ENCODE data around the gene ADCY2. TPM values are rescaled to one million over a fixed set of nuclear protein-coding genes. Genes with fewer than 3 reads are reported as not detected.

The ADCY2 gene
- total RNA-seq, 1 experiment from 2014 or later: 0.04 TPM

DNA sequence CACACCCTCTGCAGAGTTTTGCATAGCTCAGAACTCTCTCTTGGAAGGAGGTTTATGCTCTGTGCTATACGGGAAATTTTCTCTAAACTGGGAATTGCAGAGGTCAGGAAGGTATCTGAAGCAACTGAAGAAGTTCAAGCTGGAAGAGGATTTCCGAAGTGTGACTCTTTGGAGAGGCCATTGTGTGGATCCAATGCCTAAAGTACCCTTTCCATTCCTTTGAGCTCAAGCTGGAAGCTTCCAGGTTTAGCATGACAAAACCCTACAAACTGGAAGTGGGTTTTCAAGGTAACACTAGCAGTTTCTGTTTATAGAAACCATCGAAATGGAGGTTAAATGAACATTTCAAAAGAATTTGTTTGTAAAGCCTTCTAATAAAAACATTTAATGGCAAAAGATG, 267.9 kb downstream of the ADCY2 start:
- DNase-seq (ENCODE audit: low spot score): no peak

DNA sequence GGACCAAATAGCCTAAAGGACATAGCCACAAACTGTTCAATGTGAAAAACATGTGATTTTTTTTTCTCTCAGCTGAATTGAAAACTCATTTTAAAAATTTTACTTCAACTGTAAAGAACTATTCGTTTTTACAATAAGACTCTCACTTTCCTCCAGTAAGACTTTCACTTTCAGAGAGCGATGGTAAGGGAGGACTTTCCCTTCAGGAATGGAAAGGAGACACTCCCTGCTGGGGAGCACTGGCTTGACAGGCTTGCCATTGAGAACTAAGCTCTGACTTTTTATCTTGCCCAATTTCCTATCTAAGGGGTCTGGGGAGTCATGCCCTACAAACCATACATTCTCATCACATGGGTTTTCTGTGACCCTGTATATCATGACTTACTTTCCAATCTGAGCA, 268.3 kb downstream of the ADCY2 start:
- DNase-seq (ENCODE audit: low spot score): no peak

DNA sequence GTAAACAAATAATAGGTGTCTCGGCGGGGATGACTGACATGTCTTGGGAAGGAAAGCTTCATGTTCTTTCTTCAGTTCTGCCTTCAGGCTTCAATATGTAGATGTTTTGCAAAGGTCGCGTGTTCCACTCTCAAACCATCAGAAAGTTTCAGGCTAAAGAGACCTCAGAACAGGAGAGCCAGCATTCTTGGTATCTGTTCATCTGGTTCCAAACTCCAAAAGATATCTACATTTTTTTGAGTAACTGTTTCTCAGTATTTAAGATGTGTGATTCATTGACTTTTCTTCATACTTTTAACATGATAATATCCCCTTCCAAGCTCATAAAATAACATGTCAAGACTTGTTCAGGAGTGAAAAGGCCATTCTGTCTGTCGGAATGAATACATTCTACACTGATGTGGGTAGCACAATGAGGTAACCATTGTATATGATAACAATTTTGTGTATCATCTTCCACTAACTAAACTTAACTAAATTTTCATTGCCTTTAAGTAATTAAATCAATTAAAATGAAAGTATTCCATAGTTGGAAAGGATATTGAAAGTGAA, 271.4 kb downstream of the ADCY2 start:
- no peak for DNase-seq (ENCODE audit: low spot score)

DNA sequence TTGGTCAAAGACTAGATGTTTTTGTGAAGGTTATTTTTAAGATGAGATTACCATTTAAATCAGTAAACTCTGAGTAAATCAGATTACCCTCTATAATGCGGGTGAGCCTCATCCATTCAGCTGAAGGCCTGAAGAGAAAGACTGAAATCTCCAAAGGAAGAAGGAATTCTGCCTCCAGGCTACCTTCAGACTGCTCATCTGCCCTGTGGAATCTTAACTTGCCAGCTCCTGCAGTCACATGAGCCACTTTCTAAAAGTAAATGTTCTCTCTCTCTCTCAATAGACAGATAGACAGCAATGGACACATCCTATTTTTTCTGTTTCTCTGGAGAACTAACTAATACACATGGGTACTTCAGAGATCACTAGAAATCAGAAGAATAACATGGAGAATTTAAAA, 272.2 kb downstream of the ADCY2 start:
- no peak for DNase-seq (ENCODE audit: low spot score)

DNA sequence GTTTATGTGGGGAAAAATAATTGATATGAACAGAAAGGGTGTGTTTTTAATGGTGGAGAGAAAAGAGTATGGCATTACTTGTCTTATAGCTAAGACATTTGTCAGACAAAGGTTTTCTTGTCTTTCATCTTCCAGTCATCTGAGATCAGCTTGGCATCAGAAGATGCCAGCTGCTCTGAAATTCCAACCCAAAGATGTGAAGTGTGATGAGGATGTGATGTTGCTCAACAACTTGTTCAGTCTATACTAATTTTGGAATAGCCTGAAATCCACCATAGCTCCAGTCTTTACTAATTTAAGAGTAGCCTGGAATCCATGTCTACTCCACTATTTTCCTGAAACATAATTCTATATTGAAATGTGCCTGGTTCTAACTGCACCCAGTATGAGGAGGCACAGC, 272.7 kb downstream of the ADCY2 start:
- no peak for DNase-seq (ENCODE audit: low spot score)

DNA sequence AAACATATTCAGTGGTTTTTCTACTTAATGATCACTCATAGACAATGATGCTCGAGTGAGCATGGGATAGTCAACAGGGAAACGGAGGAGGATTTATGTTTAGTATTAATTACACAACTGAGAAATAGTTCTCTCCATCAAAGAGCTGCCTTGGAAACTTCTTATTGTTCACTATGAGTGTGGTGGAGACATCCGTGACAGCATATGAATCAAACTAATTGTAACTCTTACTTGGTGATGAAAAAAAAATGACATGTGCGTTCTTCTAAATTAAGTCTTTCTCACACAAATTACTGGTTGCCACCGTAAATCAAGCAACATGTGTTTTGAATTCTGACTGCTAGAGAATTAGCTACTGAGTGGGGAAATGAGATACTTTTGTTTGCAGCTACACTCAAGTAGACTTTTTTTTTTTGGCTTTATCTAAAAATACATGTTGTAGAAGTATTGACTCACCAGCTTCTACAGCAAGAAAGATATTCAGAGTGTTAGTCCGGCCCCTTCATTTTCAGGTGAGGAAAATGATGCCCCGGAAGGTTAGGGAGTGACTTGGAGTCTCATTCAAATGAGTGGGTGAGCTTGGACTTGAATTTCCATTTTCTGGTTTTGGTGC, 275.5 kb downstream of the ADCY2 start:
- no peak for DNase-seq (ENCODE audit: low spot score)

DNA sequence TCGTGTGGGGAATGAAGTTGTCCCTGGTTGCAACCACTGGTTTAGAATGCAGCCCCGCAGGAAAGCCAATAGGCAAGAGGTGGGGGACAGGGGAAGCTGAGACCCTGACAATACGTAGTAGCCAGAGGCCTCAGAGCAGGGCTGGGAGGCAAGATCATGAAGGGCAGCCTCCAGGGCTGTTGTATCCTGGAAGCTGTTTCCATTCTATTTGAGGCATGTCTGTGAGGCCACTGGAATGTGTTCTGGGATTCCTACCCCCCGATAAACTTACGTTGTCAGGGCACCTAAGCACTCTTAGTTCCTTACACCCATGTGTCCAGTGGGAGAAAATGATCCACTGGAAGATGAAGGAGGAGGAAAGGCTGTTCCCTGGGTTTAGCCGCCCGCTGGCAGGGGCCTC, 277.7 kb downstream of the ADCY2 start:
- DNase-seq (ENCODE audit: low spot score): no peak

DNA sequence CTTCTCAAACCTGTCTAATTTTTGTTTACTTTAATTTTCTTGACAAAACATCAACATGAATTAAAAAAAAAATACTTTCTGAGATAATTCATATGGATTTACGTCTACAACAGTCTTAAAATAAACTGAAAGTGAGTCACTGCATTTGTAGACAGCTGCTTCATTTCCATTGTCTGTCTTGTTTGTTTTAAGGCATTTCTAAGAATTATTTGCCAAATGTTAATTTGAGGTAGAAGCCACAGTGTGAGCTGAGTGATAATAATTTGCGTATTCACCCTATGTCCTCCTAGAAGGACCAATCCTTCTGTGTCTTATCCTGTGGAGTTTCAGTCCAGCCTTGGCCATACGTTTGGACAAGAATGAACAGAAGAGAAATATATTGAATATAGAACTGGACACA, 280.5 kb downstream of the ADCY2 start:
- DNase-seq (ENCODE audit: low spot score): no peak

DNA sequence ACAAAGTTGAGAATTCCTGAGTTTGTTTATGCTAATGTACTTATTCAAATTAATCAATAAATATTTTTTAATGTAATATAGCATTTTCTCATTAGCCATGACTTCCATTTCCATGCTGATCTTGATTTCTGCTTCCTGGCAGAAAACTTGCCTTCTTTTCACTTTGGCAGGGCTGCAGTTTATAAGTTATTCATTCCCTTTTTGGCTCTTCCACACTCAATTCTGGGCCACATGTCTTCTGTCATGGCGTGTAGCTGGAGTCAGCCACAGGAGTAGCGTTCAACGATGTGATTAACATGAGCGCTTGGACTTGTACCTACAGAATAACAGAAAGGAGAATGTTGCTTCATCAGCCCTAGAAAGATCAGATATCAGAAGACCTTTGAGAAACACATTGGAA, 282.1 kb downstream of the ADCY2 start:
- no peak for DNase-seq (ENCODE audit: low spot score)

DNA sequence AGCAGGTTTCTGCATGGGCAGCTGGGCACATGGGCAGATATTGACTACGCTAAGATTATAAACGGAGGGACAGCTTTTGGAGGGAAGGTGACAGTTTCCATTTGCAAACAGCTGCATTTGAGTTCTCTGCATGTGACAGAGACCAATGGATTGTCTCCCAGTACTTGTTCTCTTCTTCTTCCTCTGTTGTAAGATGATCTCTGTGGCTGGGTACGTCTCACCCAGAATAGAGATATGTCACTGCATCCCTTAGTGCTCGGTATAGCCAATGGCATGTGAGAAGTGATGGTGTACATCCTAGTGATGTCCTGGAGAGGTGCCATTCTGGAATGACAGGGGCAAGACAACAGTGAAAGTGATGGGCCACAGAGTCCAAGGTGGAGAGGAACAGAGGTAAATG, 283.7 kb downstream of the ADCY2 start:
- DNase-seq (ENCODE audit: low spot score): no peak

DNA sequence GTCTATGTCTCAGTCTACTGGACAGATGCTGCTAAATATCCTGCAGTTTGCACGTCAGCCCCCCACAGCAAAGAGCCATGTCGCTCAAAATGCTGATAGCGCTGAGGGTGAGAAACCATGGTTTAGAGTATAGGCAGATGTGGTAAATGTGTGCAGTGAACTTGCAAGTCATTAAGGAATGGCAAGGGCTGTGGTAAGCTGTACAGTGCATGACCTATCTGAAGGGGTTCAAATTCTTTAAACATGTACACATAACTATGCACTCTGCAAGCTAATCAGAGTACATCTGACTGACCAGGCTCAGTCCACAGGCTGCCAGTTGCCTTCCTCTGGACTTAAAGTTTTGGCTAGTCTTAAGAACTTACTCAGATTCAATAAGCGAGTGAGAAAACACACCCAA, 284.3 kb downstream of the ADCY2 start:
- no peak for DNase-seq (ENCODE audit: low spot score)

DNA sequence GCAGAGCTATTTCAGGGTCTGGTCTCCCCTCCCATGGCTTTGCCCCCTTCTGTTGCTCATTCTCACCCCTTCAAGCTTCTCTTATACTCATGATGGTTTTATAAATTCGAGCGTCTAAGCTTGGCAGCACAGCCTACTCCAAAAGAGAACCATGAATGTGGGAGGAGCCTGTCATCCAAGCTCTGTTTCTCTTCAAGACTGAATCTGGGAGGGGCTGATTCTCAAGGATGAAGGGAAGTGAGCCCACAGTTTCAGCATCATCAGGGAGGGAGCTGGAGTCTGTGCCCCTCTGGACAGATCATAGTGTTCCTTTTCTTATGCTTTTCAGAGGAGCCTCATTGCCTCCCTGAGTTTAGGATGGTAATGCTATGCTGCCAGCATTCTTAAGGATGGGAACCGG, 286.4 kb downstream of the ADCY2 start:
- DNase-seq (ENCODE audit: low spot score): no peak

DNA sequence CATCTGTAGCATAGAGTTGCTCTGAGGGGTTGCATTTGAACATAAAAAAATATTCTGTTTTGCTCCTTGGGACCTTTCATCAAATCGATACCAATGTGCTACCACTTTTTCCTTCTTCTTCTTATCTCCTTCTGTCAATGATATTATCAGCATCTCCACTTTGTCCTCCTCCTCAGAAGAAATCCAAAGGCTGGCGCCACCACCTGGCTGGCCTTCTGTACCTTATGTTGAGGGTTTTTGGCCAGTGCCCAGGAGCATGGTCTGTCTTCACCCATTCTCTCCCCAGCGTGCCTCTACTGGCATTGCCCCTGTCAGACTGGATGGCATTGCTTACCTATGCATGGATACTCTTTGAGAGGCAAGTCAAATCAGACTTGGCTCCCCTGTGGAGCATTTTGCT, 287.8 kb downstream of the ADCY2 start:
- no peak for DNase-seq (ENCODE audit: low spot score)

DNA sequence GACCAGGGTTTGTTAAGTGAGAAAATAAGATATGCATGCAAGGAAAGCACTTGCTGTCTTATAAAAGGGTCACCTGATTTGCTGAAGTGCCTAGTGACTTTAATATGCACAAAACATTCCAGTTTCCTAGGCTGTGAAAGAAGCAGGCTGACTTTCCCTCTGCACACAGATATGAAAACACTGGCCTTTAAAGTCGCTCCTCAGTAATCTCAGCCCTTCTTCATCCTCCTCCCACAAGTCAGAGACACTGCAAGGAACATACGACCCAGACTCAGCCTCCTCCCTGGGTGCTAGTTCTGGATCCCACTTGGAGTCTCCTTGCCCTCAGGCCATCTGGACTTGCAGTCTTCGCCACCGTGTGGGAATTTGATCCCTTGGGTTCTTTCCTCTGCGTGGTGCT, 288.9 kb downstream of the ADCY2 start:
- no peak for DNase-seq (ENCODE audit: low spot score)

DNA sequence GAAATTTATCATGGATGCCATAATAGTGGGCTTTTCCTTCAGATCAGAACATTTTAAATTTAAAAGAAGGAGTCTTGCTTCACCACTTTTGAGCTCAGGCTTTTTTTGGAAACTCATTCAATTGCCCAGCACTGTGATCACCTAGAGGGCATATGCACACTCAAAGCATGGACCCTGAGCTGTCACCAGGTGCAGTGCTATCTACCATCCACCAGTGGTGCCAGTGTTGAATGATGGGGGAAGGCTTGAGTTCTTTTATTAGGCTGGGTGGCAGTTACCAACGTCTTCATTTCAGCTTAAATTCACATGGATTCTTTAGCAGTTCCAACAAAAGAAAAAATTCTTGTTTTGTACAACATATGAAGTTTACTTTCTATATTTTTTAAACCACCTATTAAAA, 290.9 kb downstream of the ADCY2 start:
- DNase-seq (ENCODE audit: low spot score): no peak

DNA sequence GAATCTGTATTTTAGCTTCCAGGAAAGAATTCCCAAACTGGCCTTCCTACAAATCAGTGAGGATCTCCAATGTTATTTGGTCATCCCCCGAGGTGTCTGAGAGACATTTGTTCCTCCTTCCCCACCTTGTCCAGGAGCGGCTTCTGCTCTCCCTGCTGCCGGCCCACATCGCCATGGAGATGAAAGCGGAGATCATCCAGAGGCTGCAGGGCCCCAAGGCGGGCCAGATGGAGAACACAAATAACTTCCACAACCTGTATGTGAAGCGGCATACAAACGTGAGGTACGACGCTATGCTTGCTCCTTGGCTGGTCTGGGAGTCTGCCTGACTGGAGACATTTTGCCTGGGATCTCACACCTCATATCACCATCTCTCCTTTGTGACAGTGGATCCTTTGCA, 294.6 kb downstream of the ADCY2 start:
- no peak for DNase-seq (ENCODE audit: low spot score)

DNA sequence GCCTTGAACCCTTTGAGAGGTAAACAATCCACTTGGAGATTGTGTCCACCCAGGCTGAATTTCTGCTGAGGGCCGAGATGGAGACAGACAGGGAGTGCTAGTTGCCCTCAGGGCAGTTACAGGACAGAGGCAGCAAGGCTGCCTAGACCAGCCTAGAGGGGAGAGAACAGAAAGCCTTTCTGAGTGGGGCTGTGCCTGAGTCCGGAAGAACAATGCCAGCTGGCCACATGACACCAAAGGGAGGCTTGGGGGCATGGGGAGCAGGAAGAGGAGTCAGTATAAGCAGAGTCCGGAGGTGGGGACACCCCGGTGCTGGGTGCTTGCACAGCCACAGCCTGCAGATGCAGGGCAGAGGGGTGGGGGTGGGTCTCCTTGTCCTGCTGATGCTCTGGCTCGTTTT, 309.3 kb downstream of the ADCY2 start:
- DNase-seq (ENCODE audit: low spot score): no peak

DNA sequence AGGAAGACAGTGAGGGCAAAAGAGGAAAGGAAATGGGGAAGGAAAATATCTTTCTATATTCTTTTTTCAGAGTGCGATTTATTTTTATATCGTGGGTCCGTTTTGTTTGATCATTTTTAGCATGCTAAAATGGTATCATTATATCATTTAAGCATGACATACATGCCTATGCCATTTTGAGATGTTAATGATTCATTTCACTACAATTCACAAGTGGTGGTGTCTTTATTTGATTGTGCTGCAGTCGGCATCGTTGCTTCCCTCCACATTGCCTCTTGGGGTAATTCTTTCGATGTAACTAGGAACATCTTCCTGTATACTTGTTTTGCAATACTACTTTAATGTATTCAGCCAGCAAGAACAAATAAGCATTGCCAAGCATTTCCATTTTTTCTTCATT, 309.8 kb downstream of the ADCY2 start:
- no peak for DNase-seq (ENCODE audit: low spot score)

DNA sequence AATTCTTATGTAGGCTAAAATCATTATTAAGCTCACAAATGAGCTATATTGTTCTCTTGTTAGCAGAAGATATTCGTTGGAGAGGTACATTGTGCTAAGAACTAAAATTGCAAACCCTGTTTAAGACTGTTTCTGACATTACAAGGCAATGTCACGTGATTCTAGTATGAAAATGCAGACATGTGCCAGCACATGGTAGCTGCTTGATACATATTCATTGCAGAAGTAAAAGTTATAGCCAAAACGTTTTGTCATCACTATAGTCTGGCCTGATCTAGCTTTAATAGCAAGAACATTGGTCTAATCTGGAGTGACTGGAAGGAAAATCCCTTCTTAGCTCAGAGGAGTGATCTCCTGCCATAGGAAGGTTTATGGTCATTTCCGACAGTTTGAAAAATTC, 310.3 kb downstream of the ADCY2 start:
- DNase-seq (ENCODE audit: low spot score): no peak

DNA sequence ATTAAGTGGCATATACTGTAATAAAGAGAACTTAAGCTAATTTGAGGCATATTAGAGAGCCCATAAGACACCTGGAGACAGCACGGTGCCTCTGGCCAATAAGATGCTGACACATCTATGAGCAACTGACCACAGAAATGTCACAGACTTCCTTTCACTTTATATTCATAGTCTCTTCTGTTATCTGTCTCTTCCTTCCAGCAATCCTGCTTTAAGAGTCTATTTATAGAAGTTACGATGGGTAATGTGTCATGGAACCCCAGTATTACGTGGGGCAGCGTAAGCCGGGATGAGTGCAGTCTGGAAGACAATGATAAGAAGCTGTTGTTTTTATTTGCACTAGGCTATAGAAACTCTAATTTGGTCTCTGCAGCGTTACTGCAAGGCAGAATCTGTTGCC, 318.2 kb downstream of the ADCY2 start:
- no peak for DNase-seq (ENCODE audit: low spot score)

DNA sequence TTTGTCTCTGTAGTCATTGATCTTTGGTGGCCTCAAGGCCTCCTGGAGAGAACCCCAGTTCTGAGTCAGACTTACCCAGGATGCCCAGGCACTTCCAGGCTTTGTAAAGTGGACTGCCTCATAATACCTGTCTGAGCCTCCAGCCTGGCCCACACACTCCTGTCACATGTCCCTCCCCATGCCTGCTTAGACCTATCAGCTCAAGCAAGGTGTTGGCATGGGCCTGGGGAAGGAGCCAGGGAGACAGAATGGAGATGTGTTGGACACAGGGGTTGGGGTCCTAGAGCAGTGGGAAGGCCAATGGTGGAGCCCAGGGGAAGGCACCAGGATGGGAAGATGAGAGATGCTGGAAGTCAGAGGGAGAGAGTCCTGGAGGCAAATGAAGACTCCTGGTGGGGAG, 318.8 kb downstream of the ADCY2 start:
- no peak for DNase-seq (ENCODE audit: low spot score)

DNA sequence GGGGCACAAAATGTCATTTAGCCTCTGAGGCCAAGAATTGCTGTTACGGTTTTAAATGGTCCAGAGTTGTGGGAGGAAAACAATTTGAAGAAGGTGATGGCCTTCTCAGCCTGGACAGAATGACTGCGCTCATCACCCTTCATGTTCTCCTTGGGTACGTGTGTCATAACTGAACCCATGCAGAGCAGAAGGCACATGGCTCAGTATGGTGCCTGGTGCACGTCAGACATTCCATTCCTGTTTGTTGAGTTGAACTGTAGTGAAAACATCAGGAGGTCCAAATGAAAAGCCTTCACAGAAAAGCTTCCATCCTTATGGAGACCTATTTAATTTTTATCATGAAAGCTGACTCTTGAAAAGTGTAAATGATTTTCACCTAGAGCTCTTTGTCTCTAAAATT, 321.8 kb downstream of the ADCY2 start:
- no peak for DNase-seq (ENCODE audit: low spot score)

DNA sequence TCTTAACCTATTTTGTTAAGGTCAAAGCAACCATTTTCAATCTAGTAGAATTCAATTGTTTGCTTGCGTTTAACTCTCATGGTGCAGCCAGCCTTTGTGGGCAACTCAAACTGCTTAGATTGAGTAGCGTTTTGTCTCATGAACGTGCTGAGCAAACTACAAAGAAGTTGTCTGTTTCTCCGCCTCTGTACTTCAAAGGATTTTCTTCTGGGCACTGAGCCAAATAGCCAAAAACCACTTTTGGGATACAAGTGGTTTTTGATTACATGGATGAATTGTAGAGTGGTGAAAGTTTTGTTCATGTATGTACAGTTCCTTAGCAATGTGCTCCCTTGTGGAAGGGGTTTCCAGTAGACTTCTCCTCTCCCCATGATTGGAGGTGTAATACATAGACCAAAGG, 332.1 kb downstream of the ADCY2 start:
- DNase-seq (ENCODE audit: low spot score): no peak

DNA sequence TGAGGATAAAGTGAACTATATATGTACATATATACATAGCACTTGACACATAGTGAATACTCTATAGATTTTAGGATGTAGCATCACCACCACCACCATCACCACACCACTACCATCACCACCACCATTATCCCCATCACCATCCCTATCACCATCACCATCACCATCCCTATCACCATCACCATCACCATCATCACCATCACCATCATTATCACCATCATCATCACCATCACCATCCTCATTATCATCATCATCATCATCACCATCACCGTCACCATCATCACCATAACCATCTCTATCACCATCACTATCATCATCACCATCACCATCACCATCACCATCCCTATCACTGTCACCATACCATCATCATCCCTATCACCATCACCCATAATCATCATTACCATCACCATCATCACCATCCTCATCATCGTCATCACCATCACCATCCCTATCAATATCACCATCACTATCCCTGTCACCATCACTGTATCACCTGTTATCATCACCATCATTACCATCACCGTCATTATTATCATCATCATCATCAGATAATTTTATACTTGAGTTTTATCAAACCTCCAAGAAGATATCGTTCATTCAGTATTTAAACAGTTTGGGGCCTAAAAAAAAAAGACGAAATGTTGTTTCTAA, 345.6 kb downstream of the ADCY2 start:
- DNase-seq (ENCODE audit: low spot score): no peak
